Neural cell (in vitro differentiated cells): ENCODE data around the gene SMOC1. TPM values are rescaled to one million over a fixed set of nuclear protein-coding genes. Genes with fewer than 3 reads are reported as not detected.

Experiments used
- H2AFZ ChIP-seq: fragments of 200-600, 300-800 bp; sonication (generic), shearing (Covaris generic); 2 replicates; pipeline ENCODE4 v1.6.0; 2014; ENCODE audit warnings: low read depth, mild to moderate bottlenecking, antibody characterized with exemption, low read length, moderate library complexity
- H3F3A ChIP-seq: fragments of 200-600 bp; shearing (Covaris generic); 2 replicates; pipeline ENCODE4 v1.6.1; 2016; ENCODE audit warnings: mild to moderate bottlenecking, moderate library complexity, mixed read lengths, antibody characterized with exemption, low read length; ENCODE audit not compliant: insufficient read depth, poor library complexity, severe bottlenecking
- H3K27ac ChIP-seq: fragments of 200-600, 300-800 bp; sonication (generic), shearing (Covaris generic); 2 replicates; pipeline ENCODE4 v1.5.1; 2014; ENCODE audit warnings: mild to moderate bottlenecking, low read length, moderate library complexity
- H3K27me3 ChIP-seq: fragments of 300-800, 200-600 bp; sonication (generic), shearing (Covaris generic); 2 replicates; pipeline ENCODE4 v1.6.0; 2014; ENCODE audit warnings: mild to moderate bottlenecking, low read depth, low read length, moderate library complexity; ENCODE audit not compliant: insufficient read depth
- H3K36me3 ChIP-seq: fragments of 300-800, 200-600 bp; sonication (generic), shearing (Covaris generic); 2 replicates; pipeline ENCODE4 v1.5.1; 2014; ENCODE audit warnings: mild to moderate bottlenecking, antibody characterized with exemption, low read length, moderate library complexity; ENCODE audit not compliant: insufficient read depth
- H3K4me2 ChIP-seq: fragments of 300-800, 200-600 bp; sonication (generic), shearing (Covaris generic); 2 replicates; pipeline ENCODE4 v1.6.0; 2014; ENCODE audit warnings: mild to moderate bottlenecking, low read length
- H3K4me3 ChIP-seq: fragments of 300-800, 200-600 bp; sonication (generic), shearing (Covaris generic); 2 replicates; pipeline ENCODE4 v1.5.1; 2014; ENCODE audit warnings: mild to moderate bottlenecking, low read length, moderate library complexity
- H3K79me2 ChIP-seq: fragments of 200-600 bp; shearing (Covaris generic); replicated peaks from 2 replicates; pipeline ENCODE4 v1.6.0; 2014; ENCODE audit warnings: mild to moderate bottlenecking, low read length, moderate library complexity; ENCODE audit not compliant: insufficient read depth
- H3K9ac ChIP-seq: fragments of 300-800, 200-600 bp; sonication (generic), shearing (Covaris generic); 2 replicates; pipeline ENCODE4 v1.6.1; 2016; ENCODE audit warnings: mild to moderate bottlenecking, low read length, mixed read lengths
- H3K9me2 ChIP-seq: fragments of 200-600 bp; shearing (Covaris generic); 2 replicates; pipeline ENCODE4 v1.6.1; 2016; ENCODE audit warnings: mild to moderate bottlenecking, low read length, mixed read lengths; ENCODE audit not compliant: insufficient read depth
- H3K9me3 ChIP-seq: fragments of 200-600, 300-800 bp; sonication (generic), shearing (Covaris generic); 2 replicates; pipeline ENCODE4 v1.6.1; 2016; ENCODE audit warnings: mild to moderate bottlenecking, mixed run types, low read length, moderate library complexity, mixed read lengths
- H4K20me1 ChIP-seq: fragments of 200-600 bp; shearing (Covaris generic); 2 replicates; pipeline ENCODE4 v1.6.1; 2016; ENCODE audit warnings: mild to moderate bottlenecking, mixed run types; ENCODE audit not compliant: insufficient read depth
- MXI1 ChIP-seq: fragments of 450-650 bp; conservative IDR thresholded peaks from 2 replicates; pipeline ENCODE4 v1.6.1; 2014; ENCODE audit warnings: antibody characterized with exemption, mild to moderate bottlenecking; ENCODE audit not compliant: poor library complexity, severe bottlenecking
- POLR2AphosphoS5 ChIP-seq: IDR thresholded peaks from 2 replicates; pipeline ENCODE4 v1.6.1; 2012
- RAD21 ChIP-seq: fragments of 450-650 bp; conservative IDR thresholded peaks from 2 replicates; pipeline ENCODE4 v1.6.1; 2014; ENCODE audit warnings: antibody characterized with exemption, mild to moderate bottlenecking, moderate library complexity
- SMC3 ChIP-seq: fragments of 450-650 bp; conservative IDR thresholded peaks from 2 replicates; pipeline ENCODE4 v1.6.1; 2014; ENCODE audit warnings: antibody characterized with exemption, mild to moderate bottlenecking, moderate library complexity; ENCODE audit not compliant: poor library complexity
- TAF1 ChIP-seq: IDR thresholded peaks from 2 replicates; pipeline ENCODE4 v1.6.1; 2012; ENCODE audit warnings: low read depth
- polyA plus RNA-seq: library from polyadenylated mRNA; depleted of rRNA; stranded (reverse); fragments of >200 nt; gene quantifications from 2 replicates; pipeline ENCODE4 v1.2.3, GENCODE V29; 2014
- TF ChIP-seq, protein P1 (sequence below): fragments of 450-650 bp; IDR thresholded peaks from 2 replicates; pipeline ENCODE4 v1.5.1; 2014; ENCODE audit warnings: antibody characterized with exemption, mild to moderate bottlenecking, moderate library complexity; ENCODE audit not compliant: poor library complexity, severe bottlenecking
- TF ChIP-seq, protein P2 (sequence below): IDR thresholded peaks from 2 replicates; pipeline ENCODE4 v1.6.1; 2012; ENCODE audit warnings: borderline replicate concordance

SMOC1 gene
- polyA plus RNA-seq, 1 donor from 2014 or later: 8.7 TPM

DNA sequence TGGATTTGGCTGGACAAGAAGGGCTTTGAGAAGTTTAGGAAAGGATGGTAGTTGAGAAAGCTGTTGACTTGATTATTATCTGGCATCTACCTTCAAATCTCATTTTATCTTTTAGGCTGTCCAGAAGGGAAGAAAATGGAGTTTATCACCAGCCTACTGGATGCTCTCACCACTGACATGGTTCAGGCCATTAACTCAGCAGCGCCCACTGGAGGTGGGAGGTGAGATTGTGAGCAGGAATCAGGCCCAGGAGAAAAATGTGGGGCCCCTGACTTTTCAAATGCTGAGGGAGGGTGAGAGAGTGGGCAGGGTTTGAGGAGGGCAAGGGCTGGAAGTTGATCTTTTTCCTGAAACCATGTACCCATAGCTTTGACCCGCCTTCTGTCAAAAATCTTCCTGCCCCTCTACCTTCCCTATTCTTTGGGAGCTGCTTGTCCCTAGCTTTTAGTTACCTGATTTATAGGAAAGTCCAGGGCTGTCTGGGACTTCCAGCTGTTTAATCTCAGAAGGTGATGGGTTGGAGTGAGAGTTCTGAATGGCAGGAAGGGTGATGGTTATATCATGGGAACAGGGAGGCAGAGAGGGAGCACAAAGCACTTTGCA, 134.2 kb downstream of the SMOC1 start:
- Histone ChIP-seq H3K27ac (no peak overlapping the region), H3K9me2 (no peaks in the 10 kb centered on the region), H3K4me3 (no peak overlapping the region), H4K20me1 (no peaks in the 10 kb centered on the region), H3K4me2 (no peak overlapping the region), H3K9ac (no peak overlapping the region), H2AFZ (no peak overlapping the region), H3K79me2 (no peaks in the 10 kb centered on the region), H3K9me3 (no peaks in the 10 kb centered on the region), H3F3A (no peaks in the 10 kb centered on the region), H3K36me3 (no peaks in the 10 kb centered on the region), H3K27me3 (no peaks in the 10 kb centered on the region)
- TF ChIP-seq, protein P1, sequence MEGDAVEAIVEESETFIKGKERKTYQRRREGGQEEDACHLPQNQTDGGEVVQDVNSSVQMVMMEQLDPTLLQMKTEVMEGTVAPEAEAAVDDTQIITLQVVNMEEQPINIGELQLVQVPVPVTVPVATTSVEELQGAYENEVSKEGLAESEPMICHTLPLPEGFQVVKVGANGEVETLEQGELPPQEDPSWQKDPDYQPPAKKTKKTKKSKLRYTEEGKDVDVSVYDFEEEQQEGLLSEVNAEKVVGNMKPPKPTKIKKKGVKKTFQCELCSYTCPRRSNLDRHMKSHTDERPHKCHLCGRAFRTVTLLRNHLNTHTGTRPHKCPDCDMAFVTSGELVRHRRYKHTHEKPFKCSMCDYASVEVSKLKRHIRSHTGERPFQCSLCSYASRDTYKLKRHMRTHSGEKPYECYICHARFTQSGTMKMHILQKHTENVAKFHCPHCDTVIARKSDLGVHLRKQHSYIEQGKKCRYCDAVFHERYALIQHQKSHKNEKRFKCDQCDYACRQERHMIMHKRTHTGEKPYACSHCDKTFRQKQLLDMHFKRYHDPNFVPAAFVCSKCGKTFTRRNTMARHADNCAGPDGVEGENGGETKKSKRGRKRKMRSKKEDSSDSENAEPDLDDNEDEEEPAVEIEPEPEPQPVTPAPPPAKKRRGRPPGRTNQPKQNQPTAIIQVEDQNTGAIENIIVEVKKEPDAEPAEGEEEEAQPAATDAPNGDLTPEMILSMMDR: peak; percentile 29
- TF ChIP-seq TAF1: no peak

DNA sequence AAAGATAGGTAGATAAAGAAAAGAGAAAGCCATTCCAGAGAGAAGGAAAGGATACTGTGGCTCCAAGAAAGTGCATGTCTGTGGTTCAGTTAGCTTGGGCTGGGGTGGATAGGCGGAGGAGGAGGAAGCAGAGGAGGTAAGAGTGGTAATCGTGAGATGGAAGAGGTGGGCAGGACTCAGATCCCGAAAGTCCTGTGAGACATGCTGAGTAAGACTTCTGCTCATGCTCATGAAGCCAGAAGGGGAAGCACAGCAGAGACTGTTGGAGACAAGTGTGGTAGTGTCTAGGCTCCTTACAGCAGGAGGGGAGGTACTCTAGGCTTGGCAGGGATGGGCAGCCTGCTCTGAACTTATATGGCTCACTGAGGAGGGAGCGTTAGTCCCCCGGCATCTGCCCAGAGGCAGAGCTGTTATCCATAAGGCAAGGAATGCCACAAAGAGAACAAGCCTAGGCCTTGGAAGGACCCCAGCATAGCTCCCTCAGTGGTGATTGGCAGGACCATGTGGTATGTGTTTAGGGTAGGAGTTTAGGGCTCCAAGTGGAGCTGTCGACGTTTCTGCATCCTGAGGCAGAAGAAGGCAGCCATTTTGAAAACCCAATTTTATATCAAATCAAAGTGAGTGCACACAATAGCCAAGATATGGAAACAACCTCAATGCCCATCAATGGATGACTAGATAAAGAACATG, 135.3 kb downstream of the SMOC1 start:
- no peak overlapping the region for H3K4me3 ChIP-seq
- no peaks in the 10 kb centered on the region for H3K9me3 ChIP-seq
- no peaks in the 10 kb centered on the region for H3K36me3 ChIP-seq
- H3F3A ChIP-seq: no peaks in the 10 kb centered on the region
- no peaks in the 10 kb centered on the region for H4K20me1 ChIP-seq
- no peak overlapping the region for H3K9ac ChIP-seq
- no peak overlapping the region for H2AFZ ChIP-seq
- H3K4me2 ChIP-seq: no peak overlapping the region
- H3K27ac ChIP-seq: no peak overlapping the region
- no peaks in the 10 kb centered on the region for H3K27me3 ChIP-seq
- TF ChIP-seq MXI1 (no peak), TAF1 (no peak), POLR2AphosphoS5 (no peak), SMC3 (no peak), RAD21 (no peak)
- TF ChIP-seq, protein P2, sequence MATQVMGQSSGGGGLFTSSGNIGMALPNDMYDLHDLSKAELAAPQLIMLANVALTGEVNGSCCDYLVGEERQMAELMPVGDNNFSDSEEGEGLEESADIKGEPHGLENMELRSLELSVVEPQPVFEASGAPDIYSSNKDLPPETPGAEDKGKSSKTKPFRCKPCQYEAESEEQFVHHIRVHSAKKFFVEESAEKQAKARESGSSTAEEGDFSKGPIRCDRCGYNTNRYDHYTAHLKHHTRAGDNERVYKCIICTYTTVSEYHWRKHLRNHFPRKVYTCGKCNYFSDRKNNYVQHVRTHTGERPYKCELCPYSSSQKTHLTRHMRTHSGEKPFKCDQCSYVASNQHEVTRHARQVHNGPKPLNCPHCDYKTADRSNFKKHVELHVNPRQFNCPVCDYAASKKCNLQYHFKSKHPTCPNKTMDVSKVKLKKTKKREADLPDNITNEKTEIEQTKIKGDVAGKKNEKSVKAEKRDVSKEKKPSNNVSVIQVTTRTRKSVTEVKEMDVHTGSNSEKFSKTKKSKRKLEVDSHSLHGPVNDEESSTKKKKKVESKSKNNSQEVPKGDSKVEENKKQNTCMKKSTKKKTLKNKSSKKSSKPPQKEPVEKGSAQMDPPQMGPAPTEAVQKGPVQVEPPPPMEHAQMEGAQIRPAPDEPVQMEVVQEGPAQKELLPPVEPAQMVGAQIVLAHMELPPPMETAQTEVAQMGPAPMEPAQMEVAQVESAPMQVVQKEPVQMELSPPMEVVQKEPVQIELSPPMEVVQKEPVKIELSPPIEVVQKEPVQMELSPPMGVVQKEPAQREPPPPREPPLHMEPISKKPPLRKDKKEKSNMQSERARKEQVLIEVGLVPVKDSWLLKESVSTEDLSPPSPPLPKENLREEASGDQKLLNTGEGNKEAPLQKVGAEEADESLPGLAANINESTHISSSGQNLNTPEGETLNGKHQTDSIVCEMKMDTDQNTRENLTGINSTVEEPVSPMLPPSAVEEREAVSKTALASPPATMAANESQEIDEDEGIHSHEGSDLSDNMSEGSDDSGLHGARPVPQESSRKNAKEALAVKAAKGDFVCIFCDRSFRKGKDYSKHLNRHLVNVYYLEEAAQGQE: no peak
- TF ChIP-seq, protein P1: no peak
- no peaks in the 10 kb centered on the region for H3K9me2 ChIP-seq
- H3K79me2 ChIP-seq: no peaks in the 10 kb centered on the region
